ENCODE measurements around the gene USP3. TPM values are rescaled to one million over a fixed set of nuclear protein-coding genes. Genes with fewer than 3 reads are reported as not detected.
"Not testable (repeated sequence)": the region's sequence is repeated elsewhere in the genome, so short reads cannot be mapped to it uniquely, and the experiment has no call there.

USP3 gene
- total RNA-seq, 1 donor from 2014 or later, result 39.7 TPM

DNA sequence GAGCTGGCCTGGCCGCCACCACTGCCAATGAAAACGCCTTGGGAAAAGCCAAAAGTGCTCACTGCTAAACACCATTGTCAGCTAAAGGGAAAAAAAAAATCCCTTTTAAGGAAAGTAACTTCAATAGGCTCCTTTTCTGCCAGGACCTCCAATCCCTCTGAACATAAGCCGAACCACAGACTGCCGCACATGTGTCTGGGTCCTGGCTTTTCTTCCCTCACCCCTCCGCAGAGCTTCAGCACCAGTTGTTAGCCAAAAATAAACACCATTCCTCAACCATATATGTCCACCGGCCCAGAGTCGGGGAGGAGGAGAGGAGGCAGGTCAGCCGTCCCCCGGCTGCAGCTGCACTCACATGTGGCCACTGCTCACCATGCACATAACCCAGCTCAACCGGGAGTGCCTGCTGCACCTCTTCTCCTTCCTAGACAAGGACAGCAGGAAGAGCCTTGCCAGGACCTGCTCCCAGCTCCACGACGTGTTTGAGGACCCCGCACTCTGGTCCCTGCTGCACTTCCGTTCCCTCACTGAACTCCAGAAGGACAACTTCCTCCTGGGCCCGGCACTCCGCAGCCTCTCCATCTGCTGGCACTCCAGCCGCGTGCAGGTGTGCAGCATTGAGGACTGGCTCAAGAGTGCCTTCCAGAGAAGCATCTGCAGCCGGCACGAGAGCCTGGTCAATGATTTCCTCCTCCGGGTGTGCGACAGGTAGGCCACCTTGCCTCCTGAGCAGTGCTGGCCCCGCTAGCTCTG lies 92.8 kb downstream of the USP3 start, which contains the start of gene FBXL22:
Gene FBXL22, plus strand, starts transcription at position 350 of the 753 bp plus-strand sequence. Its CDS starts 6 bp downstream, at position 356.
- no peak for DNase-seq

DNA sequence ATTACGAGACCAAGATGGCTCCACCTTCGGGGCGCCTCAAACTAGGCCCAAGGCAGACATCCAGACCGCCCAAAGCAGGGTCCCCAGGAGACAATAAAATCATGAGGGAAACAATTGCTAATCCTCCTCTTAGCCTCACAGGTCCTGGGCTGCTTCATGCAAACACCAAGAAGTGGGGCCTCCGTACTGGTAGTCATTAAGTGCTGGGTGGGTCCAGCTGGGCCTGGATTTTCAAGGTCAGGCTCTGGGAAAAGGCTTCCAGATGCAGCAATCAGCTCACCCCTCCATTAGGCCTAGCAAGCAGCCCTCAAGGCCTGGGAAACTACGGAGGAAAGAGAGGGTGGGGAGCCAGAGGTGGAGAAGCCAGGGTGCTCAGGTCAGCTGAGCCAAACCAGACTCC lies 93.4 kb downstream of the USP3 start:
- no peak for DNase-seq

GRCh38 chr15:63598473-63599400 lies 94.3 kb downstream of the USP3 start:
- DNase-seq, result peak; percentile 57

GRCh38 chr15:63599401-63600000 lies 95.1 kb downstream of the USP3 start:
- DNase-seq, result peak; percentile 66

- DNase-seq, result peak; percentile 28
These were observed 95.7 kb downstream of the USP3 start for GRCh38 chr15:63600001-63600615.

- peak; percentile 96 for DNase-seq
These were observed 96.2 kb downstream of the USP3 start for GRCh38 chr15:63600616-63601025.

DNA sequence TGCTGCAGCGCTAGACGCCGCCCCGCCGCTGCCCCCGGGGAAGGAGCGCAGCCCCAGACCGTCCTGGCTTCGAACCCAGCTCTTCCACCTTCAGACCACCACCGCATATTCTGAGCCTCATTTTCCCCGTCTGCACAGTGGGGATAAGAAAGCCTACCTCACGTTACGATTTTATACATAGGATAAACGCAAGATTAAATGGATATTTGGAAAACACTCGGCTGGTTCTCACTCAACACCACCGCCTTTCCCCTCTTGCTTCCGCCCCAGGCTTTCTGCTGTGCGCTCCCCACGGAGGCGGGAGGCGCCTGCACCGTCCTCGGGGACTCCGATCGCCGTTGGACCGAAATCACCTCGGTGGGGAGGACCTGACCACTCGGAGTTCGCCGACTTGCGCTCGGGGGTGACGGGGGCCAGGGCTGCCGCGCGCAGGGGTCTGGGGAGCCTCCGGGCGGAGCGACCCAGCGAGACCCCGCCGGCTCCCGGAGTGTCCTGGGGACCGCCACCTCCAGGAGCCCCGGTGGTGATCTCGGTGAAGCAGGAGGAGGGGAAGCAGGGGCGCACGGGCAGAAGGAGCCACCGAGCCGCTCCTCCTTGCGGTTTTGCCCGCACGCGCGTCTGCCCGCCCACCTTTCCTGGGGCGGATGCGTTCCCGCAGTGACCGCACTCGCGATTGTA lies 96.8 kb downstream of the USP3 start:
- peak; percentile 48 for DNase-seq

GRCh38 chr15:63601704-63602185 lies 97.4 kb downstream of the USP3 start:
- no peak for DNase-seq

DNA sequence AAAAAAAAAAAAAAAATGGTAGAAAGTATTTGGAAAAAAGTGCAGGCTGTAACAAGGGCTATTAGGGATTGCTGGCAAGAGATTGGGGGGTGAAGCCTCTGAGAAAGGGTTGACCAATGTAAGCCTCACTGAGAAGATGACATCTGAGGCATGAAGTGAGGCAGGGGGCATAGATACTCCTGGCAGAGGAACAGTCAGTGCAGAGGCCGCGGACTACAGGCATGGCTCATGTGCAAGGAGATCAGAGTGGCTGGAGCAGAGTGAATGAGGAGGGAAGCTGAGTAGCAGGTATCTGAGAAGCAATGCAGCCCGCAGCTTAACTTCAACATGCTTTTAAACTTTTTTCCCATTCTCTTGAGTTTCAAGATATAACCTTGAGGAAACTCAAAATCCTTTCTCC lies 98.2 kb downstream of the USP3 start:
- DNase-seq, result no peak

DNA sequence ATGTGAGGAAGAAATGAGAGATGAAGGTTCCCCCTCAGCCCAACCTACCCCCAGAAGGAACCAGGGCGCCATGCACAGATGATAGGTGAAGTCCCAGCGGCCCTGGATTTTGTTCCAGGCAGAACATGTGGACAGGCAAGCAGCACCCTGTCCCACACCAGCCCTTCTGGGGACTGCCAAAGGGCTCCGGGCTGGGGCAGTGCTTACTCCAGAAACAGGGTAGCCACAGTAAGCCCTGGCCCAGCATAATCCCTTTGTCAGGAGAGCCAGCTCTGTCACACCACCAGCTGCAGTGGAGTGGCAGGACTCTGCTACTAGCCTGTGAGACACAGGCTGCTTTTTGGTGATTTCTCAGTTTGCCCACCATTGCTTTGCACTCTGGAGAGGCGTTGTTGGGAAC lies 99.1 kb downstream of the USP3 start:
- DNase-seq, result no peak

- DNase-seq, result no peak
These were observed 99.9 kb downstream of the USP3 start for GRCh38 chr15:63604281-63604680.

GRCh38 chr15:63605036-63605435 lies 100.6 kb downstream of the USP3 start:
- no peak for DNase-seq

DNA sequence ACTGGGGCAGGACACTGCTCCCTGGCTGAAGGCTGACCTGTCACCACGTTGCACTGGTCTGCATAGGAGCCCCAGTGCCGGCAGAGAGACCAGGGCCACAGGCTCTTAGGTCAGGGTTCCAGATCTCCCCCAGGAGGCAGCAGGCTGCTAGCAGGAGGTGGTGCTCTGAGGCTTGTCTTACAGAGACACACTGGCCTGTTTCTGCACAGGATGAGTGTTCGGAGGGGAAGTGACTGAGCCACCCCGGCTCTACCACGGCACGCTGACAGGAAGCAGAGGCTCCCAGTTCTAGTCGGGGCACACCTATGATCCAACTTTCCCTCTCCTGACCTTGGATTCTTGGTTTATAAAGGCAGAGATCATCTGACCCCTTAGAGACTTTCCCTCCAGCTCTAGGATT lies 101.4 kb downstream of the USP3 start:
- DNase-seq, result peak; percentile 51

DNA sequence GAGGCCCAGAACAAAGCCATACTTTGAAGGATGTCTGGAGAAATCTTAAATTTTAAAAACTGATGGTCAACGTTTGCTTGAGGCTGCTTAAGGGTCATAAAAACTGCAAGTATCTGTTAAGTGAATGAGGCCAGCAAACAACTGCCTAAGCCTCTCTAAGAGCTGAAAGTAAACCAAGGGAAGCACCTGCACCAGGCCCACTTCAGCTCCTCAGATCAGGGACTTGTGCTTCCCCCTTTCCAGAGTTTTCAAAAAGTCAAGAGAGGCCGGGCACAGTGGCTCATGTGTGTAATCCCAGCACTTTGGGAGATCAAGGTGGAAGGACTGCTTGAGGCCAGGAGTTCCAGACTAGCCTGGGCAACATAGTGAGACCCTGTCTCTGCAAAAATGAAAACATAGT lies 101.9 kb downstream of the USP3 start:
- DNase-seq, result peak; percentile 19

DNA sequence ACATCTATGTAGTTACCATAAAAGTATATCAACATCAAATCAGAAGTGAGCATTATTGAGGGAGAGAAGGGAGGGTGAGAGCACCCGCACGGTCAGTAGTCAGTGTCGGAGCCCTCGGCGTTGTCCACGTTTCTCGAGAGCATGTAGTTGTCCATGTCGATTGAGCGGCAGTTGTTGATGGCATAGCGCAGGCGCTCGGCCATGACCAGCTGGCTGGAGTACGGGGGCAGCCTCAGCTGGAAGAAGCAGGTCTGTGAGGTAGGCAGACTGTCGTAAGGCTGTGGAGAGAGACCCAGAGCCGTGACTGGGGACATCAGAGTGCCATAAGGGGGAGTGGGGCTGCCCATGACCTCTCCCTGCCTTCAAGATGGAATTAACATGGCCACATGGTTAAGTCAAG lies 104.6 kb downstream of the USP3 start:
- DNase-seq, result no peak

GRCh38 chr15:63609448-63609847 lies 105.1 kb downstream of the USP3 start:
- no peak for DNase-seq

DNA sequence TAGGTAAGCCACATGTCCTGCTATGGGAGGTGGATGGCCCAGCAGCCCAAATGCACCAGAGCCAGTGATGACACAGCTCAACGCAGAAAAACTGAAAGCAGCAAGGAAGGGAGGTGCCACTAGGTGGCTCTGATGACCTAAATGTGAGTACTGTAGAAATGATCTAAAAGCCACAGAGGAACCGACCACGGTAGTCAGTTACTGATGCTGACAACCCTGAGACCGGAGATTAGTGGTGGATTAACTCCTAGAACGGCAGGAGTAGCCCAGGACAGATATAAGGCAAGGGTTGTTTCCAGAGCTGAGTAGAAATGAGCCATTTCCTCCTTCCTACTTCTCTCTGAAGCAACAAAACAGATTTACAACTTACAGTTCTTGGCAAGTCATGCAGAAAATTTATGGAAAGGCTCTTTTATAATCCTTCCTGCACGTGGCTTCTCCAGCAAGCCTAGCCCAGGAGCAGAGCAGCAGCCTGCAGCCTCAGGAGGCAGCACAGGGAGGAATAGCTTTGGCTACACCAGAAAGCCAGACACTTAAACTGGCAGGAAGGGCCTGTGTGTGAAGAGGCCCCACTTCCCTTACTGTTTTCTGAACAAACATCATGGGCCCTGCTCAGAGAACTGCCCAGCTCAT lies 105.9 kb downstream of the USP3 start:
- DNase-seq, result peak; percentile 83

DNA sequence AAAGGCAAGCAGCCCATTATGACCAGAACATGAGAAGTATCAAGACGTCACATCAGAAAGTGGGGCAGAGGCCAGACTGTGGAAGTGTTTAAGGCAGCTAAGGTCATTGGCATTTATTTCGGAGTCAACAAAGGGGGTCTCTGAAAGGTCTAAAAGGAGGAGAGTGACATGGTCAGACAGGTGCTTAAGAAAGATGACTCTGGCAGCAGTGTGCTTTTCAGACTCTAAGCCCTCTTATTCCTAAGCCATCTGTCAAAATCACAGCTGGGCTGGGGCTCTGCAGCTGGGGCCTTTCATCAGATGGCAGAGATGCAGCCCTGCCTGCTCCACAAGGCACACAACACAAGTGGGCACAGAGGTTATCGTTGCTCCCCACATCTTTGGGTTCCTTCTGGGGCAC lies 106.8 kb downstream of the USP3 start:
- no peak for DNase-seq

GRCh38 chr15:63612300-63612699 lies 107.9 kb downstream of the USP3 start:
- DNase-seq, result no peak

GRCh38 chr15:63615935-63616334 lies 111.5 kb downstream of the USP3 start:
- no peak for DNase-seq

DNA sequence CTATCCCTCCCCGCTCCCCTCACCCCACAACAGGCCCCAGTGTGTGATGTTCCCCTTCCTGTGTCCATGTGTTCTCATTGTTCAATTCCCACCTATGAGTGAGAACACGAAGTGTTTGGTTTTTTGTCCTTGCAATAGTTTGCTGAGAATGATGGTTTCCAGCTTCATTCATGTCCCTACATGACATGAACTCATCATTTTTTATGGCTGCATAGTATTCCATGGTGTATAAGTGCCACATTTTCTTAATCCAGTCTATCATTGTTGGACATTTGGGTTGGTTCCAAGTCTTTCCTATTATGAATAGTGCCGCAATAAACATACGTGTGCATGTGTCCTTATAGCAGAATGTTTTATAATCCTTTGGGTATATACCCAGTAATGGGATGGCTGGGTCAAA lies 112.8 kb downstream of the USP3 start:
- DNase-seq, result not testable (repeated sequence)

Data from dermis blood vessel endothelial cell (primary cell).